Smooth muscle cell (in vitro differentiated cells): ENCODE data around the gene ENSA. TPM values are rescaled to one million over a fixed set of nuclear protein-coding genes. Genes with fewer than 3 reads are reported as not detected.
"Not testable (repeated sequence)": the region's sequence is repeated elsewhere in the genome, so short reads cannot be mapped to it uniquely, and the experiment has no call there.

Experiments used
- DNase-seq: peaks from one replicate; lab custom pipeline; 2025; ENCODE audit not compliant: unreplicated experiment; lab: John Stamatoyannopoulos, UW
- H2AFZ ChIP-seq: fragments of 200-600 bp; sonication (generic); 2 replicates; pipeline ENCODE4 v1.6.0; 2016; ENCODE audit warnings: antibody characterized with exemption, low read depth, mild to moderate bottlenecking
- H3F3A ChIP-seq: fragments of 200-600 bp; sonication (generic); 2 replicates; pipeline ENCODE4 v1.6.0; 2017; ENCODE audit warnings: antibody characterized with exemption, low read depth
- H3K27ac ChIP-seq: fragments of 200-600 bp; sonication (generic); 2 replicates; pipeline ENCODE4 v1.5.1; 2016; ENCODE audit warnings: low read depth, mild to moderate bottlenecking
- H3K27me3 ChIP-seq: fragments of 200-600 bp; sonication (generic); 2 replicates; pipeline ENCODE4 v1.6.1; 2016; ENCODE audit warnings: low read depth, mild to moderate bottlenecking
- H3K36me3 ChIP-seq: fragments of 200-600 bp; sonication (generic); 2 replicates; pipeline ENCODE4 v1.5.1; 2016; ENCODE audit warnings: low read depth
- H3K4me1 ChIP-seq: fragments of 200-600 bp; sonication (generic); 2 replicates; pipeline ENCODE4 v1.5.1; 2016; ENCODE audit warnings: low read depth
- H3K4me2 ChIP-seq: fragments of 200-600 bp; sonication (generic); 2 replicates; pipeline ENCODE4 v1.6.0; 2016; ENCODE audit warnings: mild to moderate bottlenecking
- H3K4me3 ChIP-seq: fragments of 200-600 bp; sonication (generic); 2 replicates; pipeline ENCODE4 v1.5.1; 2016; ENCODE audit warnings: mild to moderate bottlenecking
- H3K79me2 ChIP-seq: fragments of 200-600 bp; sonication (generic); 2 replicates; pipeline ENCODE4 v1.6.0; 2016; ENCODE audit warnings: low read depth, mild to moderate bottlenecking
- H3K9ac ChIP-seq: fragments of 200-600 bp; sonication (generic); 2 replicates; pipeline ENCODE4 v1.6.0; 2016; ENCODE audit warnings: low read depth
- H3K9me3 ChIP-seq: fragments of 200-600 bp; sonication (generic); replicated peaks from 2 replicates; pipeline ENCODE4 v1.5.1; 2016; ENCODE audit warnings: low read depth
- H4K20me1 ChIP-seq: fragments of 200-600 bp; sonication (generic); 2 replicates; pipeline ENCODE4 v1.6.0; 2016; ENCODE audit warnings: low read depth
- WGBS: methylation state at CpG from one replicate; pipeline ENCODE4 v1.1.7; 2016; ENCODE audit warnings: low lambda C conversion rate; 5-methylcytosine and 5-hydroxymethylcytosine counted together
- polyA plus RNA-seq: library from polyadenylated mRNA; unstranded; fragments of >200 nt; fragmentation: Nextera tagmentation; extraction: Ambion mirVana; gene quantifications from 2 replicates; pipeline ENCODE4 v1.2.1, GENCODE V29; 2016
- total RNA-seq: library from RNA; depleted of rRNA; stranded (reverse); fragments of >200 nt; gene quantifications from 2 replicates; pipeline ENCODE4 v1.2.3, GENCODE V29; 2014
- TF ChIP-seq, protein P1 (sequence below): fragments of 200-600 bp; sonication (generic); IDR thresholded peaks from 2 replicates; pipeline ENCODE4 v1.5.1; 2017; ENCODE audit warnings: borderline replicate concordance, mild to moderate bottlenecking, antibody characterized with exemption; ENCODE audit not compliant: insufficient read depth, poor library complexity, severe bottlenecking

ENSA gene
- total and polyA plus RNA-seq, 2 experiments from 2014 or later, result 31.3 to 63.5 TPM

DNA sequence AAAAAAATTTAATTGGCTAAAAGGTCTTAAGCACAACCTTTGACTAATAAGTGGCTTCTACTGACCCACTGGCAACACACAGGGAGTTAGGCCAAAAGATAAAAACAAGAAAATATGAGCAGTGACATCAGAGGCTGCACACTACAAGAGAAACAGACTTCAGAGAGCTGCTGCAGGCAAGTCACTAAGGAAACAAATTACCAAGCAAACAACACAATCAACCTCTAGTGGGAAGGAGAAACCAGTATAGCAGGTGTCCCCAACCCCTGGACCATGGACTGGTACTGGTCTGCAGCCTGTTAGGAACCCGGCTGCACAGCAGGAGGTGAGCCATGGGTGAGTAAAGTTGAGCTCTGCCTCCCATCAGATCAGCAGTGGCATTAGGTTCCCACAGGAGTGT is 20.8 kb upstream of the ENSA start:
- TF ChIP-seq, protein P1, sequence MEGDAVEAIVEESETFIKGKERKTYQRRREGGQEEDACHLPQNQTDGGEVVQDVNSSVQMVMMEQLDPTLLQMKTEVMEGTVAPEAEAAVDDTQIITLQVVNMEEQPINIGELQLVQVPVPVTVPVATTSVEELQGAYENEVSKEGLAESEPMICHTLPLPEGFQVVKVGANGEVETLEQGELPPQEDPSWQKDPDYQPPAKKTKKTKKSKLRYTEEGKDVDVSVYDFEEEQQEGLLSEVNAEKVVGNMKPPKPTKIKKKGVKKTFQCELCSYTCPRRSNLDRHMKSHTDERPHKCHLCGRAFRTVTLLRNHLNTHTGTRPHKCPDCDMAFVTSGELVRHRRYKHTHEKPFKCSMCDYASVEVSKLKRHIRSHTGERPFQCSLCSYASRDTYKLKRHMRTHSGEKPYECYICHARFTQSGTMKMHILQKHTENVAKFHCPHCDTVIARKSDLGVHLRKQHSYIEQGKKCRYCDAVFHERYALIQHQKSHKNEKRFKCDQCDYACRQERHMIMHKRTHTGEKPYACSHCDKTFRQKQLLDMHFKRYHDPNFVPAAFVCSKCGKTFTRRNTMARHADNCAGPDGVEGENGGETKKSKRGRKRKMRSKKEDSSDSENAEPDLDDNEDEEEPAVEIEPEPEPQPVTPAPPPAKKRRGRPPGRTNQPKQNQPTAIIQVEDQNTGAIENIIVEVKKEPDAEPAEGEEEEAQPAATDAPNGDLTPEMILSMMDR, result no peak
- DNase-seq, result no peak
- Histone ChIP-seq H3K9me3 (no peaks in the 10 kb centered on the region), H2AFZ (no peak overlapping the region), H3K4me3 (no peak overlapping the region), H3K27ac (peak overlapping the region; percentile 37), H3F3A (no peaks in the 10 kb centered on the region), H3K4me1 (no peaks in the 10 kb centered on the region), H3K9ac (no peak overlapping the region), H3K27me3 (no peaks in the 10 kb centered on the region), H3K36me3 (no peaks in the 10 kb centered on the region), H4K20me1 (peaks cover 8% of the 10 kb centered on the region), H3K79me2 (no peaks in the 10 kb centered on the region), H3K4me2 (no peak overlapping the region)
- 86% methylated on average over 1 of the region's 1 CpG for WGBS

DNA sequence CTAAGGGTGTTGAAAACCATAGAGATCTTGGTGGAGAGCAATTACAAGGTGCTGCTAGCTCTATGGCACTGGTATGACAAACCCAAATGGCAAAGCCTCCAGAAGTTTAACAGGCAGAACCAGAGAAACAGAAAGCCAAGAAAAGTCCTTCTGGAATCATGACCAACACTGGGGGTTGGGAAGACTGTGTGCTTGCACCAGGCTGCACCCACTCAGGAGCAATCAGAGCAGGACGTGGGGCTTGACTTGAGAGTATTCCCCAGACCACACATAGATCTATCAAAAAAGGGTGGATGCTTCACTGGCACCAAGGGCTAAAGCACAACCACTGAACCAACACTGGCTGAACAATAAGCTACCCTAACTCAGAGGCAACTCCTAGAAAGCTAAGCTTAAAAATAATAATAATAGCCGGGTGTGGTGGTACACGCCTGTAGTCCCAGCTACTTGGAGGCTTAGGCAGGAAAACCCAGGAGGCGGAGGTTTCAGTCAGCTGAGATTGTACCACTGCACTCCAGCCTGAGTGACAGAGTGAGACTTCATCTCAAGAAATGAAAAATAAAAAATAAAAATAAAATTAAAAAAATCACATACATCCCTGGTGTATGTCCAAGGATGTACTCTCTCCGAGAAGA is 20.1 kb upstream of the ENSA start:
- no peaks in the 10 kb centered on the region for H3K9me3 ChIP-seq

DNA sequence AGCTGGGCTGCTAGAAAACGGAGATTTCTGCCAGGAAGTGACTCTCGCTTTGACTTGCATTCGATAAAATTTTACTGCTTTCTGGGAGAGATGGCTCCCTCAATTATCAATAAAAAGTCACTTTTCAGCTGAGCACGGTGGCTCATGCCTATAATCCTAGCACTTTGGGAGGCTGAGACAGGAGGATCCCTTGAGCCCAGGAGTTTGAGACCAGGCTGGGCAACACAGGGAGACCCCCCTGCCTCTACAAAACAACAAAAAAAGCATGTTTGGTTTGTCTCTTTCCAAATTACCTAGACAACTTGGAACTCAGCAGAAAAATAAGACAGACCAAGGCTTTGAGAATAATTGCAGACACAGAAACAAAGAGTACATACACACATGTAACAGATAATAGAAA is 12.9 kb upstream of the ENSA start:
- Histone ChIP-seq H3K9me3 (no peaks in the 10 kb centered on the region), H3K27me3 (no peaks in the 10 kb centered on the region), H3K4me3 (no peak overlapping the region), H4K20me1 (no peaks in the 10 kb centered on the region), H3K79me2 (no peaks in the 10 kb centered on the region), H3F3A (no peaks in the 10 kb centered on the region), H3K4me2 (no peak overlapping the region), H2AFZ (no peak overlapping the region), H3K36me3 (no peaks in the 10 kb centered on the region), H3K9ac (no peak overlapping the region), H3K27ac (no peak overlapping the region), H3K4me1 (no peaks in the 10 kb centered on the region)
- DNase-seq, result no peak
- TF ChIP-seq, protein P1, result no peak
- WGBS, result 73% methylated on average over 4 of the region's 4 CpGs

More for the DNA sequence above, 20.1 kb upstream of the ENSA start:
- no peak overlapping the region for H2AFZ ChIP-seq
- H3K9ac ChIP-seq, result no peak overlapping the region
- no peaks in the 10 kb centered on the region for H3F3A ChIP-seq
- no peak overlapping the region for H3K4me2 ChIP-seq
- TF ChIP-seq, protein P1, result no peak
- no peaks in the 10 kb centered on the region for H3K36me3 ChIP-seq
- H3K79me2 ChIP-seq, result no peaks in the 10 kb centered on the region
- peak overlapping the region; percentile 37 for H3K27ac ChIP-seq
- no peak overlapping the region for H3K4me3 ChIP-seq
- no peaks in the 10 kb centered on the region for H3K4me1 ChIP-seq
- no peak for DNase-seq
- H4K20me1 ChIP-seq, result peaks cover 8% of the 10 kb centered on the region
- H3K27me3 ChIP-seq, result no peaks in the 10 kb centered on the region
- WGBS, result 94% methylated on average over 5 of the region's 5 CpGs

DNA sequence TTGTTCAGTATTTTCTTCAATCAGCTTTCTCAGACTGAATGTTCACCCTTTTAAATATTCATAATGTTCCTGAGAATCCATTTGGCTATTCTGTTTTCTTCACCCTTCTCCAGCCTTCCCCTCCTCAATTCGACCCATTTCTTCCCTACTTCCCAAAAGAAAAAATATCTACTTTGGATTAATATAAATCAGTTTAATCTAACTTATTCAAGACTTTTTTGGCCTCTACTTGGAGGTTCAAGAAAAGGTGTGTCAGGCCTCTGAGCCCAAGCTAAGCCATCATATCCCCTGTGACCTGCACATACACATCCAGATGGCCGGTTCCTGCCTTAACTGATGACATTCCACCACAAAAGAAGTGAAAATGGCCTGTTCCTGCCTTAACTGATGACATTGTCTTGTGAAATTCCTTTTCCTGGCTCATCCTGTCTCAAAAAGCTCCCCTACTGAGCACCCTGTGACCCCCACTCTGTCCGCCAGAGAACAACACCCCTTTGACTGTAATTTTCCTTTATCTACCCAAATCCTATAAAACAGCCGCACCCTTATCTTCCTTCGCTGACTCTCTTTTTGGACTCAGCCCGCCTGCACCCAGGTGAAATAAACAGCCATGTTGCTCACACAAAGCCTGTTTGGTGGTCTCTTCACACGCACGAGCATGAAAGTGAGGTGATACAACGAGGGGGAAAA is 11.9 kb upstream of the ENSA start:
- H3K9ac ChIP-seq, H4K20me1 ChIP-seq, H3F3A ChIP-seq, H3K27ac ChIP-seq, H3K36me3 ChIP-seq, H3K4me3 ChIP-seq, H3K9me3 ChIP-seq, DNase-seq, H3K4me1 ChIP-seq, H3K4me2 ChIP-seq, H3K27me3 ChIP-seq, H2AFZ ChIP-seq, H3K79me2 ChIP-seq: not testable (repeated sequence)
- 50% methylated on average over 9 of the region's 9 CpGs for WGBS

DNA sequence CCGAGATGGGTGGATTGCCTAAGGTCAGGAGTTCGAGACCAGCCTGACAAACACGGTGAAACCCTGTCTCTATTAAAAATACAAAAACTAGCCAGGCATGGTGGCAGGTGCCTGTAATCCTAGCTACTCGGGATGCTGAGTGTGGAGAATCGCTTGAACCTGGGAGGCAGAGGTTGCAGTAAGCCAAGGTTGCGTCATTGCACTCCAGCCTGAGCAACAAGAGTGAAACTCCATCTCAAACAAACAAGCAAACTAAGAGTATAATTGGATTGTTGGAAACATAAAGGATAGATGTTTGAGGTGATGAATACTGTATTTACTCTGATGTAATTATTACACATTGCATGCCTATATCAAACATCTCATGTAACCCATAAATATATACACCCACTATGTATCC is 9.0 kb upstream of the ENSA start:
- not testable (repeated sequence) for H3K9me3 ChIP-seq, H3K4me1 ChIP-seq, DNase-seq, H3K36me3 ChIP-seq, H2AFZ ChIP-seq, H3K4me3 ChIP-seq, H4K20me1 ChIP-seq, H3K4me2 ChIP-seq, H3K27me3 ChIP-seq, H3K27ac ChIP-seq, H3F3A ChIP-seq, H3K9ac ChIP-seq, H3K79me2 ChIP-seq
- 93% methylated on average over 6 of the region's 6 CpGs for WGBS

DNA sequence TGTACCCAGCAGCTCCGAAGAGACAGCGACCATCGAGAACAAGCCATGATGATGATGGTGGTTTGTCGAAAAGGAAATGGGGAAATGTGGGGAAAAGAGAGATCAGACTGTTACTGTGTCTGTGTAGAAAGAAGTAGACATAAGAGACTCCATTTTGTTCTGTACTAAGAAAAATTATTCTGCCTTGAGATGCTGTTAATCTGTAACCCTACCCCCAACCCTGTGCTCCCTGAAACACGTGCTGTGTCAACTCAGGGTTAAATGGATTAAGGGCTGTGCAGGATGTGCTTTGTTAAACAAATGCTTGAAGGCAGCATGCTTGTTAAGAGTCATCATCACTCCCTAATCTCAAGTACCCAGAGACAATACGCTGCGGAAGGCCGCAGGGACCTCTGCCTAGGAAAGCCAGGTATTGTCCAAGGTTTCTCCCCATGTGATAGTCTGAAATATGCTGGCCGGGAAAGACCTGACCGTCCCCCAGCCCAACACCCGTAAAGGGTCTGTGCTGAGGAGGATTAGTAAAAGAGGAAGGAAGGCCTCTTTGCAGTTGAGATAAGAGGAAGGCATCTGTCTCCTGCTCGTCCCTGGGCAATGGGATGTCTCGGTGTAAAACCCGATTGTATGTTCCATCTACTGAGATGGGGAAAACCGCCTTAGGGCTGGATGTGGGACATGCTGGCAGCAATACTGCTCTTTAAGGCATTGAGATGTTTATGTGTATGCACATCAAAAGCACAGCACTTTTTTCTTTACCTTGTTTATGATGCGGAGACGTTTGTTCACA is 5.6 kb upstream of the ENSA start:
- not testable (repeated sequence) for H3K79me2 ChIP-seq, H3K9me3 ChIP-seq, H4K20me1 ChIP-seq, H3K27me3 ChIP-seq, H3K4me1 ChIP-seq, H3K4me3 ChIP-seq, H3K36me3 ChIP-seq, H2AFZ ChIP-seq, H3K27ac ChIP-seq, H3K9ac ChIP-seq, DNase-seq, H3K4me2 ChIP-seq, H3F3A ChIP-seq
- WGBS, result 30% methylated on average over 16 of the region's 17 CpGs
